ENCODE measurements around the gene MXD1. TPM values are rescaled to one million over a fixed set of nuclear protein-coding genes. Genes with fewer than 3 reads are reported as not detected.

The MXD1 gene
- total RNA-seq, 1 donor from 2014 or later = 4.8 TPM

- DNase-seq (ENCODE audit: low spot score) (no peak), ATAC-seq (peak; percentile 41)
Measured at GRCh38 chr2:69933254-69933828, 18.4 kb downstream of the MXD1 start.

GRCh38 chr2:69933839-69934613 is 19.1 kb downstream of the MXD1 start:
- DNase-seq (ENCODE audit: low spot score) = no peak
- ATAC-seq = peak; percentile 71

- ATAC-seq (no peak), DNase-seq (ENCODE audit: low spot score) (no peak)
Measured at GRCh38 chr2:69934614-69934908, 19.7 kb downstream of the MXD1 start.

- ATAC-seq (no peak), DNase-seq (ENCODE audit: low spot score) (no peak)
Measured at GRCh38 chr2:69935011-69935410, 20.1 kb downstream of the MXD1 start.

- DNase-seq (ENCODE audit: low spot score) = no peak
- no peak for ATAC-seq
Measured at GRCh38 chr2:69936906-69937305, 22.0 kb downstream of the MXD1 start.

- ATAC-seq (no peak), DNase-seq (ENCODE audit: low spot score) (no peak)
Measured at GRCh38 chr2:69937968-69938367, 23.1 kb downstream of the MXD1 start.

GRCh38 chr2:69939722-69940121 is 24.8 kb downstream of the MXD1 start:
- DNase-seq (ENCODE audit: low spot score) = no peak
- ATAC-seq = no peak

- DNase-seq (ENCODE audit: low spot score) = no peak
- no peak for ATAC-seq
Measured at GRCh38 chr2:69940691-69941090, 25.8 kb downstream of the MXD1 start.

GRCh38 chr2:69943000-69943842 is 28.3 kb downstream of the MXD1 start:
- DNase-seq (ENCODE audit: low spot score) = no peak

GRCh38 chr2:69943843-69944525 is 29.1 kb downstream of the MXD1 start:
- no peak for ATAC-seq
- no peak for DNase-seq (ENCODE audit: low spot score)

More at GRCh38 chr2:69943000-69943842, 28.3 kb downstream of the MXD1 start:
- no peak for ATAC-seq

- DNase-seq (ENCODE audit: low spot score) (no peak), ATAC-seq (no peak)
Measured at GRCh38 chr2:69944756-69945155, 29.8 kb downstream of the MXD1 start.

- peak; percentile 24 for ATAC-seq
- DNase-seq (ENCODE audit: low spot score) = no peak
Measured at GRCh38 chr2:69945441-69945840, 30.5 kb downstream of the MXD1 start.

- ATAC-seq (no peak), DNase-seq (ENCODE audit: low spot score) (no peak)
Measured at GRCh38 chr2:69945941-69946340, 31.0 kb downstream of the MXD1 start.

- no peak for DNase-seq (ENCODE audit: low spot score)
- ATAC-seq = no peak
Measured at GRCh38 chr2:69946351-69947324, 31.7 kb downstream of the MXD1 start.

- ATAC-seq (no peak), DNase-seq (ENCODE audit: low spot score) (no peak)
Measured at GRCh38 chr2:69947325-69947931, 32.5 kb downstream of the MXD1 start.

GRCh38 chr2:69948032-69948962 is 33.4 kb downstream of the MXD1 start:
- no peak for DNase-seq (ENCODE audit: low spot score)
- no peak for ATAC-seq

GRCh38 chr2:69948963-69949645 is 34.2 kb downstream of the MXD1 start:
- ATAC-seq (no peak), DNase-seq (ENCODE audit: low spot score) (no peak)

GRCh38 chr2:69950241-69950640 is 35.3 kb downstream of the MXD1 start:
- no peak for DNase-seq (ENCODE audit: low spot score)

More at GRCh38 chr2:69950241-69950640, 35.3 kb downstream of the MXD1 start:
- no peak for ATAC-seq

All from left lobe of liver (tissue), 2 donors.